NCI-H2196 treated with DMSO at 0.1 percent for 48 hours (cell line): ENCODE results near the gene PRMT2.
"Not testable (repeated sequence)": the region's sequence is repeated elsewhere in the genome, so short reads cannot be mapped to it uniquely, and the experiment has no call there.

Experiments used
- DNase-seq: peaks from one replicate; lab custom pipeline; 2025; ENCODE audit not compliant: unreplicated experiment; lab: John Stamatoyannopoulos, UW

Gene PRMT2

DNA sequence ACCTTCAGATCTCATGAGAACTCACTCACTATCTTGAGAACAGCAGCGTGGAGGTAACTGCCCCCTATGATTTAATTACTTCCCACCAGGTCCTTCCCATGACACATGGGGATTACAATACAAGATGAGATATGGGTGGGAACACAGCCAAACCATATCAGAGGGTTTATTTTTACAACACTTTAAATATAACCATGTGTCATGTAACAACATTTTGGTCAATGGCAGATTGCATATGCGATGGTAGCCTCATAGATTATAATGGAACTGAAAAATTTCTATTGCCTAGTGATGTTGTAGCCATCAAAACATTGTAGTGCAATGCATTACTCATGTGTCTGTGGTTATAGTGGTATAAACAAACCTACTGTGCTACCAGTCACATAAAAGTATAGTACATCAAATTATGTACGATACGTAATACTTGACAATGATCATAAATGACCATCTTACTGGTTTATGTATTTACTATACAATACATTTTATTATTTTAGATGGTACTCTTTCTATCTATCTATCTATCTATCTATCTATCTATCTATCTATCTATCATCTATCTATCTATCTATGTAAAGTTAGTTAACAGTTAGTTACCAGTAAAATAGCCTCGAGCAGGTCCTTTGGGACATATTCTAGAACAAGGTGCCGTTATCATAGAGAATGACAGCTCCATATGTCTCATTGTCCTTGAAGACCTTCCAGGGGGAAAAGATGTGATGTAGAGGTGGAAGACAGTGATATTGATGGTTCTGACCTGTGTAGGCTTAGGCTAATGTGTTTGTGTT lies 18.0 kb upstream of the PRMT2 start:
- DNase-seq = no peak

DNA sequence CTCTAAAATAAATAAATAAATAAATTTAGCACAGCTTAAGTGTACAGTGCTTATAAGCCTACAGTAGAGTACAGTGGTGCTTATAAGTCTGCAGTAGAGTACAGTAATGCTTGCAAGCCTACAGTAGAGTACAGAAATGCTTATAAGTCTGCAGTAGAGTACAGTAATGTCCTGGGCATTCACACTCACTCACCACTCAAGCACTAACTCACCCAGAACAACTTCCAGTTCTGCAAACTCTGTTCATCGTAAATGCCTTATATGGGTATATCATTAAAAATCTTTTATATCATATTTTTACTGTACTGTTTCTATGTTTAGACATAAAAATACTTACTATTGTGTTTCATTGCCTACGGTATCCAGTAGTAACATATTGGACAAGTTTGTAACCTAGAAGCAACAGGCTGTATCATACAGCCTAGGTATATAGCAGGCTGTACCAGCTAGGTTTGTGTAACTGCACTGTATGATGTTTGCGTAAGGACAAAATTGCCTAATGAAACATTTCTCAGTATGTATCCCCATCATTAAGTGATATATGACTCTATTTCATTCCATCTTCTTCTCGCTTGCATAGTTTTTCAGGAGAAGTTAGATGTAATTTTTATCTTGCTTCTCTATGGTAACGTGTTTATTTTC lies 16.6 kb upstream of the PRMT2 start:
- no peak for DNase-seq

DNA sequence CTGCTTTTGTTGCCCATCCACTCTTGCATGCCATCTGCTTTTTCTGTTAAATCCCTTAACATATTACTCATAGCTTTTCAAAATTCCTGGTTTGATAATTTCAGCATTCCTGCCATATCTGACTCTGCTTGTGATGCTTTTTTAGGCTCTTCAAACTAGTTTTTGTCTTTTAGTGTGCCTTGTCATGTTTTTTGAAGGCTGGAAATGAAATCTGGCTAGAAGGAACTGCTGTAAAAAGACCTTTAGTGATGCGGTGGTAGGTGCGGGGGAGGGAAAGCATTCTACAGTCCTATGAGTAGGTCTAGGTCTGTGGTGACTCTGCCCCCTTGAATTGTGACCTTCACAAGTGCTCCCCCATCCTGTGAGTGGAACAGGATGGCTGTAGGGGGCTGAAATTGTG lies 15.6 kb upstream of the PRMT2 start:
- no peak for DNase-seq

DNA sequence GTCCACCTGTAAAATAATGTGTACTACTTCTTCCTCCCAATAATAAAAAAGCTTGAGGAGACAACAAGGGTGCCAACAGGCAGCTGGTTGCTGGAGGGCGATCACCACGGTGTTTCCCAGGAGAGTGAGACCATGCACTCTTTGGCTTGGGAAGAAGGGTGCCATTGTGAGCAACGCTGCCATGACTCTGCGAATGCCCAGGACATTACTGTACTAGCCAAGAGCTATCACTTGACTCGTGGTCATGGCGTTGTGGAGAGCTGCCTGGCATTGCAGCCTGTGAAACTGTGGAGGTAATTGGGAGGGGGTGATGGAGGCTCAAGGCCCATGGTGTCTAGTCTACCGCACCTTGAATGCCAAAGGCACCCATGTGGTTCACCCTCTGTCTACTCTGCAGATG lies 14.6 kb upstream of the PRMT2 start:
- DNase-seq = no peak

DNA sequence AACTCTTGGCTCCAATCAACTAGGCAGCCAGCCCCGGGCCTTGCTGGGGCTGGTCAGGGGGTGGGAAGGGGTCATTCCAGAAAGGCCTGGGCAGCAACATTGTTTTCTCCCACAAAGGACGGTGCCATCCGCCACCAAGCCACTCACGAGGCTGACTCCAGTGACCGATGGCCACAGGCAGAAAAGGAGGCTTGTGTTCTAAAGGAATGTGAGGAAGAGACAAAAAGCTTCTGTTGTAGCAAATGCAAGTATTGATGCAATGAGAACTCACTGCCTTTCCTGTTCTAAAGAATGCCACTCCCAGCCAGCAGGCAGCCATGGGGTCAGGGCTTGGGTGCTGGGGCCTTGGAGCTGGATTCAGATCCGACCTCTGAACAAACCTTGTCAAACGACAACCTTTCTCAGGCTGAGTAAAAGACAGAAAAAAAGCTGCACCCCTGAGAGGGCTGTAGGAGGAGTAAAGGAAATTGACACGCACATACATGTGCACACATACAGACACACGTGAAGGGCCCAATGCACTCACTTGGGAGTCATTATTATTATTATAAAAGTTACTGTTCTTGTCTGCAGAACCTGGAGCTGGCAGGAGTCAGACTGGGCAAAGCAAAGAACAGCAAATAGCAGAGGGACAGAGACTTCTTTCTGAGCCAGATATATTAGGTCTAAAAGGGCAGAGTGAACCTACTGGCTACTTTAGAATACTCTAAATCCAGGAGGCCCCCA lies 13.9 kb upstream of the PRMT2 start:
- DNase-seq = no peak

DNA sequence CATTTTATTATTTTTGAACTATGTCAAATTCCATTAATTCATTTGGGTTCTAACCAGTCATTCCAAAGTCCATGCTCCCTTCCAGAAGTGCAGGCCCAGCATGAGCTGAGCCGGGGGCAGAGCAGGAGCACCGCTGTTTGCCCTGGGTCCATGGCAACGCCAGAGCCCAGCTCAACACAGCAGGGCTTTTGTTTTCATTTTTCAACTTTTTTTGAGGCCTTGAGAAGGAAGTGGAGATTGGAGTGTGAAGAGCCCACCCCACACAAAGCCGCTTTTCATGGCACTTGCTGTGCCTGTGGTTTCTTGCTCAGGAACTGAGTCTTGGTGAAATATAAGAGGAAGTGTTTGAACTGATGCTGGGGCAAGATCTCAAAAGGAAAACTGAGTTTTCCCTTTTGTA lies 13.2 kb upstream of the PRMT2 start:
- DNase-seq = no peak

DNA sequence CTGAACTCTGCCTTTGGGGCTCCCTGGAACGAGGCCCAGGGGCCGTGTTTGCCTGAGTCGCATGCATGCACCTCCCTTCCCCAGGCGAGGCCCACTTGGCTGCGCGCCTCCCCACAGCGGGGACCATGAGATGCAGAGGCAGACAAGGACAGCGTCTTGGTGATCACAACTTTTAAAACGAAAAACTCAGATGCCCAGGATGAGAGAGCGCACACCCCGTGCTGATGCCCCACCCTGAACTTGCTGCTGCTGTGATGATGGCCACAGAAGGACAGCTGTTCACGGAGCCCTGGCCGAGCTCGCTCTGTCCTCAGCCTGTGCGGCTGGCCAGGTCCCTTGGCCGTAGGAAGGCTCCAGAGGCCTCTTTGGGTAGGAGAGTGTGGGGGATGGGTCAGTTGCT lies 11.4 kb upstream of the PRMT2 start:
- no peak for DNase-seq

DNA sequence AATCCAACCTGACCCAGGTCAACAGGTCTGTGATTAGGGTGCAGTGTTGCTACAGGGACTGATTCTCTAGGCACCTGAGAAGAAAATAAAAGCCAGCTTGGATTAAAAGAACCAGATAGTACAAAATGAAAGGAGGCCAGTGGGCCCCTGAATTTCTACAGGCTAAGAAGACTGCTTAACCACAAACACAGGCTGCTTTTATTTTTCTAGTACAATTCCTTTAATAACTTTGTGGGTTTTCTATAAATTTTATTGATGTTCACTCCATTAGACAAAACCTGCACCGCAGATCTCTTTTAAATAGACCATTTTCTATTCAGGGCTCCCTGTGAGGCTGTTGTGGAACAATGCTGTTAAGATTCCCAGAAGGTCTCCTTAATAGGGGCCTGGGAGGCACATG lies 9.7 kb upstream of the PRMT2 start:
- DNase-seq = no peak

DNA sequence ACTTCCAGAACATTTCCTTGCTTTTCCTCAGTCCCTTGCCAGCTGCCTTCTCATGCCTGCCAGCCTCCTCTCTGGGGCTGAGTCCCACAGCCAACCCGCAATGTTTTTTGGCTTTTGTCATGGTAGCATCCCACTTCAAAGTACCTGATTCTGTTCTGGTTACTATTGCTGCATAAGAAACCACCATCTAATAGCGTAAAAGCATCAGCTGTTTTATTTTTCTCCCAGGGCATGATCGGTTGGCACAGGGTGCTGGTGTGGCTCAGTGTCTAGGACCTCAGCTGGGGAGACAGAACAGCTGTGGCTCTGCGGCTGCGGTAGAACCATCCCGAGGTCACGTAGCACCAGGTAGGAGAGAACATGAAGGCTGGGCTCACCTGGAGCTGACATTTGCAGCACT lies 8.9 kb upstream of the PRMT2 start:
- no peak for DNase-seq

DNA sequence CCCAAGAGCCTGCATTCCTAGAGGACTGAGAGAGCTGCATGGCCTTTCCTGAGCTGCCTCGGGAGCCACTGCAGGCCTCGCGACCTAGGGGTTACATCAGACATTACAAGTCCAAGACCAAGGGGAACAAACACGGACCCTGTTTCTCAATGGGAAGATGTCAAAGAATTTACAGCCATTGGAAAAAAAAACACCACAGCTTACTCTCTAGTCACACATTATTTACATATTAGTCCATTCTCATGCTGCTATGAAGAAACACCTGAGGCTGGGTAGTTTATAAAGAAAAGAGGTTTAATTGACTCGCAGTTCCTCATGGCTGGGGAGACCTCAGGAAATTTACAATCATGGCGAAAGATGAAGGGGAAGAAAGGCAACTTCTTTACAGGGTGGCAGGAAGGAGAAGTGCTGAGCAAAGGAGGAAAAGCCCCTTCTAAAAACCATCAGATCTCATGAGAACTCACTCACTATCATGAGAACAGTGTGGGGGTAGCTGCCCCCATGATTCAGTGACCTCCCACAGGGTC lies 8.4 kb upstream of the PRMT2 start:
- DNase-seq = no peak

DNA sequence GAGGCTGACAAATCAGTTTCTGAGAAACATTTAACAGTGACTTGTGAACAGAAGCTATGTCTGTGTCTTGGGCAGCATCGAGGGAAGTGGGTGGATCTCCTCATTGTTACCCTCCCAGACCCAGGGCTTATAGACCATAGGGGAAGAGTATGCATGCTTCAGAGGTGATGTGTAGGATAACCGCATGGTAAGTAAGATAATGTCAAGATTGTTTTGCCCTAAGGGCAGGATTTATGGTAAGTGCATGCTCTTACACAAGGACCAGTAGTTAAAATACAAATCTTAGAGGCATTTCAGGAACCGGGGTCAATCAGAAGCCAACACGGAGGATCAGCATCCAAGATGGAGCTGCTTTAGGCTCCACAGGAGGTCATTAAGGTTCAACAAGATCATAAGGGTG lies 7.7 kb upstream of the PRMT2 start:
- DNase-seq = no peak

DNA sequence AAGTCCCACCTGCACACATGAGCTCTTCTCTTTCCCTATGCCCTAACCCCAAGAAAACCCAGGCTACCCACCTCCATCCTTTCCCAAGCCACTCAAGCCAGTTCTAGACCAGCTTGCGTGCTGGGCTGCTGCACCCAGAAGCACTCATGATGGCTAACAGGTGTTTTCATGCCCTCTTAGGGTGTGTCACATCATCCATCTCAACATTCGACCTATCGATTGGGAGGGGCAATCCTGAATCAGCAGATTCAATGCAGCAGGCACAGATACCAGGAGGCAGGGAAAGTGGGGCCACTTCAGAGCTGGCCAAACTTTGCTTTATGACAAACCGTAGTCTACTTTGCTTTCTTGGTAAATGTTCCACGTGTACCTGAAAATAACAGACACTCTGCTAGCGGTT lies 6.6 kb upstream of the PRMT2 start:
- no peak for DNase-seq

DNA sequence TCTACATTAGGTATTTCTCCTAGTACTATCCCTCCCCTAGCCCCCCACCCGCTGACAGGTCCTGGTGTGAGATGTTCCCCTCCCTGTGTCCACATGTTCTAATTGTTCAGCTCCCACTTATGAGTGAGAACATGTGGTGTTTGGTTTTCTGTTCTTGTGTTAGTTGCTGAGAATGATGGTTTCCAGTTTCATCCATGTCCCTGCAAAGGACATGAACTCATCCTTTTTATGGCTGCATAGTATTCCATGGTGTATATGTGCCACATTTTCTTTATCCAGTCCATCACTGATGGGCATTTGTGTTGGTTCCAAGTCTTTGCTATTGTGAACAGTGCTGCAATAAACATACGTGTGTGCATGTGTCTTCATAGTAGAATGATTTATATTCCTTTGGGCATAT lies 4.6 kb upstream of the PRMT2 start:
- DNase-seq = not testable (repeated sequence)

DNA sequence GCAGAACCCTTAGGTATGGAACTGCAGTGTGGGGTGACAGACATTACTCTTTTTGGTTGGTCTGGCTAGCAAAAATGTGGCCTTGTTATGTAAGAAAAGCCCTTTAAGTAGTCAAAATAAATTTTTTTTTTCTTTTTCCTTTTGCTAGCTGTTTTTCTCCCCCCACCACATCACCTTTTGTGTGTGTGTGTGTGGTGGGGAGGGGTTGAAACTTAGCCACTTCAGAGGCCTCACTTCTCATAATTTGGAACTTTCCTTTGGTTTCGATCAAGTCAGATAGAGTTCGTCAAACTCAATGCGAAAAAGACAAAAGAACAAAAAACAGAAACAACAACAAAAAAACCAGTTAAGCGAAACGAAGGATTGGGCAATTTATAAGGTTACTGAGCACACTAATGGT lies 1.9 kb upstream of the PRMT2 start:
- no peak for DNase-seq

DNA sequence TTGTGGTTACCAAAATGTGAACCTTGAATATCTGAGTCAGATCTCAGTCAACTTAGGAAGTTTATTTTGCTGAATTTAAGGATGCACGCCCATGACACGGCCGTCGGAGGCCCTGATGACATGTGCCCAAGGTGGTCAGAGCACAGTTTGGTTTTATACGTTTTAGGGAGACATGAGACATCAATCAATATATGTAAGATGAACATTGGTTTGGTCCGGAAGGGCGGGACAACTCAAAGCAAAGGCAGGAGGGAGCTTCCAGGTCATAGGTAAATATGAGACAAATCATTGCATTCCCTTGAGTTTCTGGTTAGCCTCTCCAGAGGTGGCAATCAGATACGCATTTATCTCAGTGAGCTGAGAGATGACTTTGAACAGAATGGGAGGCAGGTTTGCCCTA lies 1.0 kb upstream of the PRMT2 start:
- DNase-seq = no peak

DNA sequence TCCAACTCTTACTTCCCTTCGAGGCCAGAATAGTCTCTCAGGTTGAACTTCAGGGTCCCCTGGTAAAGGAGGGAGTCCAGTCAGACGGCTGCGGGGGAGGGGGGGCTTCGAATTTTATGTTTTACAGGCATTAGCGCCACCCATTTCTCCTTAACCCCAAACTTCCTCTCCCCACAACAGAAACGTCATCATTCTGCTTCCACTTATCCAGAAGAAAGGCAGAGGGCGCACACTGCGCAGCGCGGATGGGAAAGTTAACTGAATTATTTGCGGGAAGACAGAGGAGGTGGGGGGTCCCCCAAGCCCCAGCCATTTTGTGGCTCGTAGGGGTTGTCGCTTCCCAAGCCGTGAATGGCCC lies 529 bp upstream of the PRMT2 start:
- DNase-seq = peak; percentile 28

DNA sequence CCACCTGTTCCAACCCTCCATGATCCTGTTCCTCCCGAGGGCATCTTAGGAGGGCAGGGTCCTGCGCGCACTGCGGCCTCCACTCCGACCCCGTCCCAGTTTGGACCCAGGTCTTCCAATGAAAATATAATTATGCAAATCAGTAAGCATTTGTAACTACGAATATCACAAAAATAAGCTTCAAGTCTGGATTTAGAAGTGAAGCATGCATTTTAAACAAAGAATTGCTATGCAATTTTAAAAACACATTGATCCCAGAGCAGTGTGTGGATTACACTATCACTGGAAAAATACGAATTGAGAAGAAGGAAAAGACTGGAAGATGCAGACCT lies 673 bp downstream of the PRMT2 start:
- no peak for DNase-seq

DNA sequence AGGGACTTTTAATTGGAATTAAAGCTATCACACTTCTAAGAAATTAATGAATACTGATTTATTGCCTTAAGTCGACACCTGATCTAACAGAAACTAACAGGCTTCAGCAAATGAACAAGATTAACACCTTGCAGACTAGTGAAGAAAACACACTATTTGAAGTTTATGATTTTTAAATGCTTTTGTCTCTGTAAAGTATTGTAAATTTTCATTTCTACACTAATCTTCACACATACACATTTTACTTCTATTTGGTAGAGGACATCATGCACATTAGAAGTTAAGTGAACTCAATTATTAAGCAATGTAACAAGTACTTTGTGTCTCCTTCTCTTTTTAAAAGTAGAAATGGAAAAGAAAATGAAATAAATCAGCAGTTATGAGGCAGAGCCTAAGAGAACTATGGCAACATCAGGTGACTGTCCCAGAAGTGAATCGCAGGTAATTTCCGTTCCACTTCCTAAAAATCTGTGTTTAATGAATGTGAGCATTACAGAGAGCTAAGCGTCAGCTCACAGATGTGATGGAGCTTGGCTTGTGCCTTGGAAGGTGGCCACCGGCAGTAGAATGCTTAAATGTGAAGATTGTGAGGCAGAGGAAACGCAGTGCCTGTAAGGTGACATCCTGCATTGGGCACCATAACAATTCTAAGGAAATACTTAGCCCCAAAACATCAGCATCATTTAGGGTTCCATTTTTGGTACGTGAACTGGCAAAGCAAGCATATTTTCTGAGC lies 1.2 kb downstream of the PRMT2 start:
- no peak for DNase-seq

DNA sequence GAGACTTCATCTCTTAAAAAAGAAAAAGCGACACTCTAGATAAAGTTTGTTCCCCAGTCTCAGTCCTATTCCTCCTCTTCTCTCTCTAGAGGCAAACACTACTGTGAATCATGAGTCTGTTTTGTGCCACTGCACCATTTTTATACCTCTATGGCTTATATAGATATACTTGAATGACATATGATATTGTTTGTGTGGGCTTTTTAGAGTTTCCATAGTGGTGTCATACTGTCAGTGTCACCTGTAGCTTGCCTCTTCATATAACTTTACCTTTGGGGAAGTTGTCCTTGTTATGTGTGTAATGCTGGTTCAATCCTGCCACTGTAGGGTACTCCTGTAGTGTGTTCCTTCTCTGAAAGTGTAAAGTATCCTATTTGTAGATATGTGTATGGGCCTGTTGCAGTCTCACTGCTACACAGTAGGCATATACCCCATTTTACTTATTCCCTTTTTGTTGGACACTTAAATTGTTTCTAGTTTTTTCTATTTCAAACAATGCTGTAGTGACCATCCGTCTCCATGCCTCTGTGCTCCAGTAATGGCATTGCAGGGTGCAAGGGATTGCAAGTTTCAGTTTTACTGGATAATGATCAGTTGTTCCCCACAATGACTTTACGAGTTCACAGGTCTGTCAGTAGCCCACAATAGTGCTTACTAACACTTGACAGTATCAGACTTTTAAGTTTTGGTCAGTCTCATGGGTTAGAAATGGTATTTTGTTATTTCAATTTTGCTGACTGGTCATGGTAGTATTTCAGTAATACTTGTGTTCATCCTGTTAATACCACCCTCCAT lies 2.7 kb downstream of the PRMT2 start:
- DNase-seq = no peak

DNA sequence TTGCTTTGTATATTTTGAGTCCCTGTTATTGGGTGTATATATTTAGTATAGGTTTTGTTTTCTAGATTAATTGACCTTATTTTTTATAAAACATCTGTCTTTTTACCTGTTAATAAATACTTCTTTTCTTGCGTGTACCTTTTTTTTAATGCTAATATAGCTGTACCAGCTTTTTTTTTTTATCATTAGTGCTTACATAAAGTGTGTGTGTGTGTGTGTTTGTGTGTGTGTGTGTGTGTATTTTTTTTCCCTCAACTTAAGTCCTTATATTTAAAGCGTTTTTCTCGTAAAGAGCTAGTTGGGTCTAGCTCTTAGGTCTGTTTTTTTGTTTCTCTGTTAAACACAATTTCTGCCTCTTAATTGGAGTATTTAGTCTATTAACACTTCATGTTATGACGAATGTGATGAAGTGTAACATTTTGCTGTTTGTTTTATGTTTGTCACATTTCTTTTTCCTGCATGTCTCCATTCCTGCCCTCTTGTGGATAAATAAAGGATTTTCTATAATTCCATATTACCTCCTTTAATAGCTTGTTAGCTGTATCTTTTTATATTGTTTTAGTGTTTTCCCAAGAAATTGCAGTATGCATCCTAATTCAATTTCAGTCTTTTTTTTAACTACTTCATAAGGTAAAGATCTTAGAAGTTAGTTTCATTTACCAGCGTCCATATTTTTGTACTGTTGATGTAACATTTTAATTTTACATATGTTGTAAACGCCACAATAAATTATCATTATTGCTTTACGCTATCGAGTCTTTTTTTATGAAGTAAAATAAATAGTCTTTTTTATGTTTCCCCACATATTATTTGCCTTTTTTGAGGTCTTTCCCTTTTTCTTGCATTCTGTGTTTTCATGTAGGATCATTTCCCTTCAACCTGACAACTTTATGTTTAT lies 4.3 kb downstream of the PRMT2 start:
- peak; percentile 18 for DNase-seq
